ENCODE measurements around the gene PPBP. TPM values are rescaled to one million over a fixed set of nuclear protein-coding genes. Genes with fewer than 3 reads are reported as not detected.

The PPBP gene
- total and polyA plus RNA-seq, 8 donors, result 2.6 to 49.8 (median 30.4) TPM

GRCh38 chr4:74004668-74005067 is 16.7 kb upstream of the PPBP start:
- Histone ChIP-seq H3K4me3 (no peak overlapping the region), H3K27me3 (no peaks in the 10 kb centered on the region), H3K4me1 (peaks cover 0 to 14% of the 10 kb centered on the region in 2 donors), H3K27ac (peak overlapping the region in 1 of 2 donors; percentile 2), H3K36me3 (no peaks in the 10 kb centered on the region), H3K9me3 (no peaks in the 10 kb centered on the region)
- ATAC-seq (no peak), DNase-seq (no peak)
- intact Hi-C loops (cut with DNase I), result no loop called here
- no peak for TF ChIP-seq CTCF (IDR thresholded peaks at IDR 0.05)

GRCh38 chr4:74000301-74000700 is 12.3 kb upstream of the PPBP start:
- no peak for ATAC-seq
- TF ChIP-seq CTCF (IDR thresholded peaks at IDR 0.05), result no peak

DNA sequence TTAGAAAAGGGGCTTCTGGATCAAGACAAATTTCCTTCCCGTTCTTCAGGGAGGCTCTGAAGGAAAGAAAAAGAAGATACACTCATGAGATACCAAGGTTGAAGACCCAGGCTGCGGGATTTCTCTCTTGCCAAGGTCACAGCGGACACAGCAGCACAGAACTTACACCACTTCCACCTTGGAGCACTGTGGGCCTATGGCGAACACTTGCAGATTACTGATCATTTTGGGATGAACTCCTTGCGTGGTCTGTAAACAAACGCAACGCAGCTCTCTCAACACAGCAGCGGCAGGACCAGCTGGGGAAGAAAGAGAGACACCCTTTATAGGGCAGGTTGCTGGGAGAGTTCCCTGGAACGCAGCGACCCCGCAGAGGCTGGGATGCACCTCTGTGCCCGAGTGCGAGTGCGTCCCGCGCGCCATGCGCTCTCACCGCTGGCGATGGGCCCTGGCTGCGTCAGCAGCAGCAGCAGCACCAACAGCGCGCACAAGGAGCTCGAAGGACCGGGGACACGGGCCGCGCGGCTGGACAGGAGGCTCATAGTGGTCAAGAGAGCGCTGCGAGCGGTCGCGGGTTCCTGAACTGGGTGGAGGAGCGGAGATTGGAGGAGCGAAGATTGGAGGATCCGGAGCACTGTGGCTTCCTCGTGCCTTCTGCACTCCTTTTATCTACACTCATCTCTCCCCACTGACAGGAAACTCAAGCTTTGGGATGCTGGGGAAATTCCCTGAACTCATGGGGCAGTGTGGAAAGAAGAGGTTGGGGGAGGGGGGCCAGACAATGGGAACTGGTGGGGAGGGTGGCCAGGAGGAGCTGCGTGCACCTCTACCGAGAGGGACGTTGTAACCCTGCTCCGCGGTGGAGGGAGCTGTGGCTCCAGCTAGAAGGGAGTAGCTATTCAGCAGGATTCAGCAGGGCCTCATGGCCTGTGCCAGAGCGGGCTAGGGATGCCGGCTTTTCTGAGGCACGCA is 10.3 kb upstream of the PPBP start, which contains the start of gene CXCL5:
Gene CXCL5 (minus strand): TSS at position 638 of the 972 bp plus-strand sequence. CDS start 96 bp downstream, at position 542.
- peaks cover 19 to 31% of the 10 kb centered on the region in 2 donors for H3K27me3 ChIP-seq
- H3K4me3 ChIP-seq, result peak within 1 kb of the TSS; percentile 9 to 23
- DNase-seq (peak; percentile 26 to 85 (median 51)), ATAC-seq (peak; percentile 97)
- H3K36me3 ChIP-seq, result no peaks in the 10 kb centered on the region
- no peak within 1 kb of the TSS for H3K27ac ChIP-seq
- no peaks in the 10 kb centered on the region for H3K9me3 ChIP-seq
- TF ChIP-seq CTCF (IDR thresholded peaks at IDR 0.05), result no peak
- intact Hi-C loops (cut with DNase I), result no loop called here
- H3K4me1 ChIP-seq, result peaks cover 0 to 12% of the 10 kb centered on the region in 2 donors

More at GRCh38 chr4:74000301-74000700, 12.3 kb upstream of the PPBP start:
- DNase-seq, result no peak
- intact Hi-C loops (cut with DNase I), result no loop called here
- peaks cover 0 to 19% of the 10 kb centered on the region in 2 donors for H3K4me1 ChIP-seq
- no peaks in the 10 kb centered on the region for H3K36me3 ChIP-seq
- H3K27me3 ChIP-seq, result peaks cover 19 to 31% of the 10 kb centered on the region in 2 donors
- no peak overlapping the region for H3K27ac ChIP-seq
- H3K4me3 ChIP-seq, result no peak overlapping the region
- H3K9me3 ChIP-seq, result no peaks in the 10 kb centered on the region

DNA sequence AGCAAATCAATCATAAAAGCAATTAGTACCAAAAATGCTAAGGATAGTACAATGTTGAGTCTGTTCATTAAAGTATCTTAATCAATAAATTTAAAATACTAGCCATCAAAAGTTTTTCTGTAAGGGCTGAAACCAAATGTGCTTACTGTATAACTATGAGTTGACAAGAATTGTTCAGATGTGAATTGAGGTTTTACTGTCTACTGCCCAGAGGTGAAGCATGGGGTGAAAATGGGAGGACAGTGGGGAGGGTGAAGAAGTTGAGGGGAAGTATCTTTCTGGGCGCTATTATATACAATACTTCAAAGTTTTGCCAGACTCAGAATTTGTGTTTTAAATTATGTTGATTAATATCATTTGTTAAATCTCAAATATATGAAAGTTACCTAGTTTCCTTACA is 4.1 kb upstream of the PPBP start:
- DNase-seq (no peak), ATAC-seq (no peak)
- peaks cover 8 to 10% of the 10 kb centered on the region in 2 donors for H3K27me3 ChIP-seq
- no peak for TF ChIP-seq CTCF (IDR thresholded peaks at IDR 0.05)
- no peak overlapping the region for H3K27ac ChIP-seq
- no peak overlapping the region for H3K4me3 ChIP-seq
- H3K4me1 ChIP-seq, result no peaks in the 10 kb centered on the region
- H3K36me3 ChIP-seq, result no peaks in the 10 kb centered on the region
- intact Hi-C loops (cut with DNase I), result no loop called here
- H3K9me3 ChIP-seq, result no peaks in the 10 kb centered on the region

DNA sequence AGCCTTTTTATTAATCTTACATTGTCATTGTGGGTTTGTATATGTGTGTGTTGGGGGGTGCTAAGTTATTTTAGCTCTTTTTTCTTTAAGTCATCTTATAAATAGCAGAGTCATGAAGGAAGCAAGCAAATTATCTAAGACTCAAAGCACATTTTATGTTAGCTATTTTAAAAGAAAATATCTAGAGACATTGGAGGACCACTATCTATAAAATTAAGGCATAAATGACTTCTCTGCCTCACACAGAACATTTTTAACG is 3.7 kb upstream of the PPBP start:
- H3K4me3 ChIP-seq, result no peak overlapping the region
- DNase-seq (no peak), ATAC-seq (no peak)
- H3K4me1 ChIP-seq, result no peaks in the 10 kb centered on the region
- no peaks in the 10 kb centered on the region for H3K9me3 ChIP-seq
- H3K36me3 ChIP-seq, result no peaks in the 10 kb centered on the region
- intact Hi-C loops (cut with DNase I), result no loop called here
- H3K27ac ChIP-seq, result no peak overlapping the region
- peaks cover 6% of the 10 kb centered on the region in 2 donors for H3K27me3 ChIP-seq
- no peak for TF ChIP-seq CTCF (IDR thresholded peaks at IDR 0.05)

All from left lung (tissue), 10 donors.